Fibroblast of mammary gland (primary cell): ENCODE measurements around the gene PRR16.
A peak's percentile ranks its signal among the peaks of the same experiment; 100 is the strongest.

Source experiments
- DNase-seq: peaks from one replicate; pipeline ENCODE4 v3.0.0-alpha.2; 2010; ENCODE audit warnings: low read depth
- H3K4me3 ChIP-seq: 2 replicates; pipeline ENCODE4 v1.5.1; 2011; ENCODE audit warnings: low read depth, mild to moderate bottlenecking, low read length, moderate library complexity; ENCODE audit not compliant: control insufficient read depth
- CTCF ChIP-seq: conservative IDR thresholded peaks from 2 replicates; pipeline ENCODE4 v1.5.1; 2011; ENCODE audit warnings: low read depth, low read length, inconsistent platforms; ENCODE audit not compliant: control insufficient read depth, insufficient read depth

PRR16 gene

GRCh38 chr5:120436996-120437395 is 27.1 kb upstream of the PRR16 start:
- H3K4me3 ChIP-seq = no peak overlapping the region
- no peak for TF ChIP-seq CTCF
- peak; percentile 40 for DNase-seq

- TF ChIP-seq CTCF = no peak
- H3K4me3 ChIP-seq = no peak overlapping the region
- DNase-seq = no peak
Measured at GRCh38 chr5:120442694-120443093, 21.4 kb upstream of the PRR16 start.

- H3K4me3 ChIP-seq = no peak overlapping the region
- no peak for TF ChIP-seq CTCF
- no peak for DNase-seq
Measured at GRCh38 chr5:120443607-120444006, 20.5 kb upstream of the PRR16 start.

- DNase-seq = peak; percentile 95
- H3K4me3 ChIP-seq = no peak overlapping the region
- no peak for TF ChIP-seq CTCF
Measured at GRCh38 chr5:120446068-120446492, 18.0 kb upstream of the PRR16 start.

- DNase-seq = no peak
- no peak overlapping the region for H3K4me3 ChIP-seq
- TF ChIP-seq CTCF = no peak
Measured at GRCh38 chr5:120446901-120447300, 17.2 kb upstream of the PRR16 start.

GRCh38 chr5:120447706-120448239 is 16.3 kb upstream of the PRR16 start:
- DNase-seq = peak; percentile 40
- no peak overlapping the region for H3K4me3 ChIP-seq
- TF ChIP-seq CTCF = no peak

- peak; percentile 36 for DNase-seq
- H3K4me3 ChIP-seq = no peak overlapping the region
- no peak for TF ChIP-seq CTCF
Measured at GRCh38 chr5:120449501-120449900, 14.6 kb upstream of the PRR16 start.
